T-helper 1 cell treated with Interleukin-12 subunit alpha and Interleukin-12 subunit beta and Interleukin-4 antibody, amounts not matched to agents 30 ng/mL and 1 ng/mL, for 36 hours (primary cell): ENCODE measurements around the gene SFXN2. TPM values are rescaled to one million over a fixed set of nuclear protein-coding genes. Genes with fewer than 3 reads are reported as not detected.

Source experiments
- intact Hi-C: fragments of 100-400 bp; cut with micrococcal nuclease; formaldehyde crosslinking; loops from one replicate; pipeline ENCODE4 v1.15.1; 2024
- total RNA-seq: library from RNA; stranded (reverse); gene quantifications from 2 replicates; pipeline ENCODE4 v1.2.3, GENCODE V29; 2022

SFXN2 gene
- total RNA-seq, 1 donor from 2014 or later: 20.9 TPM

DNA sequence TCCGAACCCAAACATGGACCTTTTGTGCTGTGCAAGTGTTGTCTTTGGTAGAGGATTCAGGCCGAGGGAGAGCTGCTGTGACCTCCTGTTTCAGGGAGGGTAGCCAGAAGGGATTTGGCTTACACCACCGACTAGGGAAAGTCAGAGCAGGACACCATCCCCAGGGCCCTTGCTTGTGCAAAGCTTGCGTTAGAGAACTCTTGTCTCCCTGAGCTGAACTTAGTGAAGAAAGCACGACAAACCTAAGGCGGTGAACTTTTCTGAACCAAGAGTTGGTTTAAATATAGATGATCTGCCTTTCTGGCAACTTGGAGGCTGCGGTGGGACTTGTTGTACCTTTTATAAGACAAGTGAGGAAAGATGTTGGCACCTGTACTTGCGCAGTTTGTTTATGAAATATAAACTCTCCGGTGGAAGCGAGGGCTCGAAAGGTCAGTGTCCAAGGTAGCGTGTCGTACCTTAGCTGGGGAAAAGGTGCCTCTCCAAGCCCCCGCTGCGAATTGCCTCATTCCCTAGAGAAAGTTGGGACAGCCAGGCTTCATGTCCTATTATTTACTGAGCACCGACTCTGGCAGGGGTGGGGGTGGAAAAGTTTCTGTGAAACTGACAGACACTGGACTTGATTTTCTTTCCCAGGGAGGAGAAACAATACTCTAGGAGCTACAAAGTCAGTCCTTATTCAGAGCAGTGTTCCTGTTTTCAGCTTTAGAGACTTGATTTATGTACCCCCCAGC is 60.9 kb downstream of the SFXN2 start:
- intact Hi-C loops: loop anchor here (2.0 kb wide), 1 partner anchor 23 kb away; no protein-coding TSS in a partner anchor

DNA sequence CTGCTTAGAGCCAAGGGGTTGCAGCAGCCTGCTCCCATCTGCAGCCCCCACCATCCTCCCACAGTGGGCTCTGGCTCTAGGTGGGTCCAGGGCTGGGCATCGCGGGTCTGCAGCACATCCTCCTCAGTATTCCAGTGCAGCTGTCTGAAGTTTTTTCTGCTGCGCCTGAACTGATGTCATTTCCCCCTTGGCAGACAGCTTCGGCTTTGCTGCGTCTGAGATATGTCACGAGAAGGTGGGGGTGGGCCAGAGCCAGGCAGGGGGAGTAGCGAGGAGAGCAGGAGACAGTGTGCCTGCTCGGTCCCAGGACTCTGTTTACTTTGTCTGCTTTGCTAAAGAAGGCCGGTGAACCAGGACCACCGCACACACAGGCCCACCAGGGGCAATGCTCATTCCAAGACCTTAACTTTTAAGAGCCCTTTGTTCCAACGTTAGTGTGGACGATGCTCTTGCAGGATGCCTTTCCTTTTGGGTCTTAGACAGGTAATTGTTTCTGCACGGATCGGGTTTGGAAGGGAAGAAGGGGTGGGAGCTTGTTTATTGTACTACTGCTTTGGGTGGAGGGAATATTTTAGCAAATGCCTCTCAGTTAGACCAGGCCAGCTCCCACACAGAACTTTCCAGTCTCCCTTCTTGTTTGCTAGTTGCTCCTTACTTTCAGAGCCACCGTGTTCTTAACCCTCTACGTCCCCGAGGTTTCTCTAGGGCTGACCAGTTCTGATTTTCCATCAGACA is 61.7 kb downstream of the SFXN2 start:
- intact Hi-C loops: loop anchor here (2.0 kb wide), 1 partner anchor 23 kb away; no protein-coding TSS in a partner anchor

DNA sequence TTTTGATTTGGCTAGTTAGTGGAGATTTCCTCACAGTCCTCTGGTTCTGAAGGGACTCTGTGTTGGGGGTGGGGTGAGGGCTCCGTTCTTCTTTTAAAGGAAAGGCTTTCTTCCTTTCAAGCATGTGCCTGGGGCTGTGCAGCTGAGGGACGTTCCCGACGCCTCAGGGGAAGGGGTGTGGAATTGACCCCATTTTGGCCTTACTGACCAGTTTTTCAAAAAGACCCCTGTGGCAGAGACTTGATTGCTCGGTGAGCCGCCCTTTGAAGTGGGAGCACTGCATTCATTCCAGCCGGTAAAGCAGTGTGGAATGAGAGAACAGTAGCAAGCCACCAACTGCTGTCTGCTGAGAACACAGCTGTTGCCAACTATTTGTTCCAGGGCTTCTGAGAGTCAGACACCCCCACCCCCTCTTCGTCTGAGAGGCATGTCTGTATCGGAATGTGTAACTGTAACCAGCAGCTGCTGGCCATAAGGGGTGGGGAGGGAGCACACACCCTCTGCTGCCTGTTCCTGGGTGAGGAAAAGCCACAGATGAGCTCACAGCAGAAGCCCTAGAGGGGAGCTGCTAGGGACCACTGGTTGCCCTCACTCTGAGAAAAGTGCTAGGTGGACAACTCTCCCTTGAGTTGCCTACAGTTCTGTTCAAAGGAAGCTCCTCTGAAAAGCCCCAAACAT is 62.5 kb downstream of the SFXN2 start:
- intact Hi-C loops: no loop called here

DNA sequence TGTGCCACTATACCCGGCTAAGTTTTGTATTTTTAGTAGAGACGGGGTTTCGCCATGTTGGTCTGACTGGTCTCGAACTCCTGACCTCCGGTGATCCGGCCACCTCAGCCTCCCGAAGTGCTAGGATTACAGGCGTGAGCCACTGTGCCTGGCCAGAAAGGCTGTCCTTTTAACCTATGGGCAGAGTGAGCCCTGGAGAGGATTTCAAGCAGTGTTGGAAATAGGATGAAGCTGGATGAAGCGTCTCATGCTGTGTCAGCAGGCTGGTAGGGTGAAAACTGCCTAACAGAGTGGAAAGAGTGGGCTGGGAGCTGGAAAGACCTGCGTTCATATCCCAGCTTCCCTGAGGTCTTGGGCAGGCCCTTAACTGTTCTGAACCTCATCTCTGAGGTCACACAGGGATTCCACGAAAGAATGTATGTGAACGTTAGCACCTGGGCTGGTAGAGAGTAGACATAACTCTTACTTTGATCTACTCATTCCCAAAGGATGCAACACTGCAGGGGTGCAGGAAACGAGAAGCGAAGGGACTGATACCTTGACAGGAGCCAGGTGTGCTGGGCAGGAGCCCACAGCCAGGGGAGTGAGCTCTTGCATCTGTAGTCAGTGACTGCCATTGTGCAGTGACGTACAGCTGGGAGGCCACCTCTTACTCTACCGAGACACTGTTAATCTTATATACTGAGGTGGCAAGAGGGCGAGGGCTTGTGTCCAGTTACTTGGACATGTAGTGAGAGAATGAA is 63.4 kb downstream of the SFXN2 start:
- intact Hi-C loops: no loop called here

DNA sequence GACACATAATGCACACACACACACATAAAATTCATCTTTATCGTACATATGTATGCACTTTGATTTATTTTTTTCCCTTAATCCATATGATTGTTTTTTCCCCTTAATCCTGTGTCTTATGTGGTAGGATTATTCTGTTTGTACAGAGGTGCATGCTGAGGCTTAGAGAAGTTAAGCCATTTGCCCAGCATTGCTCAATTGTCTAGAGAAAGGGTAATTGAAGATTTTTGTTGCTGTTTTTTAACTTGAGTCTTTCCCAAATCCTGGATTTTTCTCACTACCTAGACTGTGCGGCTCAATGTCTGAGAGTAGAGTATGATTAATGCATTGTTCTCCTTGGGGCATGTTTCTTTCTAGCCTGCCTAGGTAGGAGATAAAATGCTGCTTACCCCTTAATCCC is 64.3 kb downstream of the SFXN2 start:
- intact Hi-C loops: no loop called here

DNA sequence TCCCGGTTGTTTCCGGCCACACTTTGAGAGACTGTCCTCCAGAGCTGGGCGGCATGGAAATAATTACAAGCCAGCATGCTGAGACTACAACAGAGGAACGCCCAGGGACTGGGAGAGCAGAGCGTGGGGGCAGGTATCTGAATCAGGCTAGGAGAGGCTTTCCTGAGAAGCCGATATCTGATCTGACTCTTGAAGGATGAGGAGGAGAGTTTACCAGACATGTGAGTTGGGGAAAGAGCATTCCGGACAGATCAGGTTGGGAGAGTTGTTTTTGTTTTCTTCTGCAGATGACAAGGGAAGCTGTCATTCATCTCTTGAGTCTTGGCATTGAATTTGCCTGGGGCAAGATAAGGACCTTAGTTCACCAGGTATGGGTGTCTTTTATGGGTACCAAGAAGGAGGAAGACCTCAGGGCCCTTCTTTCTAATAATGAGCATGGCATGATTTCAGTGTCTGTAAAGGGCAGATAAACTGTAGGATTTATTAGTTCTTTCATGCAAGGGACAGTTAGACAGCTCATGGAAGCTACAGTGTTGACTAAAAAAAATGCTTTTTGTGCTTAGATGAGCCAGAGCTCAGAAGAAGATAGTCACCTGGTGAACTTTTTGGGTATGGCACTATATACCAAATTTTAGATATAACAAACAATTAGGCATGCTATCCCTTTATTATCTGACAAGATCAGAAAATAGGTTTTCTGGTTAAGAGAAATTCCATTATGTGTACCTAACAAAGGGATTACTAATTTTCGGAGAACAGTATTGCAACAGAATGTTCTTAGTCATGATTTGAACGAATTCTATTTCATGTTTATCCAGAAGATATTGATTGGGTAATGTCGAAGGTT is 65.5 kb downstream of the SFXN2 start:
- intact Hi-C loops: no loop called here

DNA sequence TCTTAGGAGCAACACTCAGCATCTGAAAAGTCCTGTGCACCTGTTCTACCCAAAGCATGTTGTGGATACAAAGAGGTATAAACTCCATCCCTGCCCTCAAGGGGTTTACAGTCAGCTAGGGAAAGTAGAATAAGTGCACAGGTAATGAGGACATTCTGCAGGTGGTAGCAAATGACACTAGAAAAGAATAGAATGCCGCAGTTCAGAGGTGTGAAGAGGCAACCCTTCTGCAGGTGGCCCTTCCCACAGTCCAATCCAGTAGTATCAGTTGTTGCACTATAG is 66.0 kb downstream of the SFXN2 start:
- intact Hi-C loops: no loop called here

DNA sequence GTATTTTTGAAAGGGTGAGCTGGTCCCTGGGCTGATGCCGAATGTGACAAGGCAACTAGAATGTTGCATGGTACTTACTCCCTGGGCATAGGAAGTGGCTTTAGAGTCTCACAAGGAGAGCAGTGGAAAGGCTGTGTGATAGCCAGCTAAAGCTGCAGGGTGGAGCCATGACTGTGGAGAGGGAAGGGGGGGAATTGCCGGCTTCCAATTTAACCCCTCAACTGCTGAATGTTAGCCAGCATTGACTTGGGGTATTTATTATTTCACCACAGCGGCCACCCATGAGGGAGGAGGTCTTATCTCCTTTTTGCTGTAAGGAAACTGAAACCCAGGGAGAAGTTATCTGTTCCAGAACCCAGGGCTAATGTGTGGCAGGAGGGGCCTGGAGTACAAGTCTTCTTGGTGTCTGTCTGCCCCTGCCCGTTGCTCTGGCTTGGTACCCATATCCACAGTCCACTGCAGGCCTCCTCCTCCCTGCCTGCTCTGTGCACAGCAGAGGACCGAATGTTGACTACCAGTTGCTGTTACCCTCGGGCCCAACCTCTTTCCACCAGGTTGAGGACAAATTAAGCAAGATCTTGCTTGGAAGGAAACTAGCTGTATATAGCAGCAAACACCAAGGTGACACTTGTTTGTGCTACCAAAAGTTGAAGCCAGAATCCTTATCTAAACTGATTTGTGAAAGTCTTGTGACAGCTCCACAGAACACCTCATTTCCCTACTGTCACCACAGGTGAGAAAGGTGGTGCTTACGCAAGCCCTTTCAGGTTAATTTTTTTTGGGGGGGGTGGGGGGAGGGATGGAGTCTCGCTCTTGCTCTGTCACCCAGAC is 66.9 kb downstream of the SFXN2 start:
- intact Hi-C loops: no loop called here

DNA sequence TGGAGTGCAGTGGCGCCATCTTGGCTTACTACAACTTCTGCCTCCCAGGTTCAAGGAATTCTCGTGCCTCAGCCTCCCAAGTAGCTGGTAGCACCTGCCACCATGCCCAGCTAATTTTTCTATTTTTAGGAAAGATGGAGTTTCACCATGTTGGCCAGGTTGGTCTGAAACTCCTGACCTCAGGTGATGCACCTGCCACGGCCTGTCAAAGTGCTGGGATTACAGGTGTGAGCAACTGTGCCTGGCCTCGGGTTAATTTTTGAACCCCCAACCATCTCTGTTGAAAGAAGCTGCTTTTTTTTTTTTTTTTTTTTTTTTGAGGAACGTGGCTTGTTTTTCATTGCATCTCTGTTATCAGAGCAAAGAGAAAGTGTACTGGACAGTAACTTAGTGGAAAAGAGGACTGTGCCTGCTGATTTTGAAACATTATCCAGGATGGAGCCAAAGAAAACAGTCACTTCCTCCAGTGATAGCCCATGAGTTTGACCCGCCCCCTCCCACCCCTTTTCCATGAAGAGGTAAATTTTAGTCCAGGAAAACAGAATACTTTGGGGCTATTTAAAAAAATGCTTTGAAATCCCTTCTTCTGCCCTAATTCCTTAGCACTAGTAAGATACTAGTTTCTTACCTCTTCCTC is 67.6 kb downstream of the SFXN2 start:
- intact Hi-C loops: no loop called here

DNA sequence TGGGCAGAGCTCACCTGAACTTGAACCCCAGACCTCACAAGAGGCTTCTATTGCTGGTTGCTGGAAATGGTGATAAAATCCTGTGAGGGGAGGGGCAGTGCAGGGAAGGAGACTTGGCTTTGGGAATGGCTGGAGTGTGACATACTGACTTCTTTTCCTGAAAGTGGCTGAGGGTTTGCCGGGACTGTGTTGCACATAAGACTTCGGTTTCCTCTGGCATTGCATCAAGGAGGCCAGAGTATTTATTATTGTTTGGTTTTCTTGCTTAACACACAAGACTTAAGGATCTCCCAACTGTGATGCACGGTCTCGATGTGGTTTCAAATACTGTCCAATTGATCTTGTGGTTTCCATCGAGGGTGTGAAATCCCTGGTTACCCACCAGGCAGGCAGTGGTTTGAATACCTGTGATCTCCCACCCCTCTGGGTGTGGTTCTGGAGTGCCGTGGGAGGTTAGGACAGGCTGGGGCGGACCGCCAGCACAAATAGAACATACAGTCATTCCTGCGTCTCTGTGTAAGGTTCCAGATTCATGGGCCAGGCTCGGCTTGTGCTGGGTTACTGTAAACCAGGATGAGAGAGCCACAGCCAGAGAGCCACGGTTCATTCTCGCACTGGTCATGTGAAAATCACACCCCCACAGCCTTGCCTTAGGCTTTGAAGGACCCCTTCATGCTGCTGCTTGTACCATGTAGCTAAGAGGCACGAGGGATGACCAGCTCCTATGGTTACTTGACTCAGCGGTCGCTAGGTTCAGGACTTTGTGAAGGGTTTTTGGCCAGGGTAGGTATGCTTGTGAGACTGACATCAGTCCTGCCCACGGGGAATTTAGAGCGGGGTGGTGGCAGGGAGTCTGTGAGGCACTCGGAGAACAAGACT is 68.5 kb downstream of the SFXN2 start:
- intact Hi-C loops: no loop called here

DNA sequence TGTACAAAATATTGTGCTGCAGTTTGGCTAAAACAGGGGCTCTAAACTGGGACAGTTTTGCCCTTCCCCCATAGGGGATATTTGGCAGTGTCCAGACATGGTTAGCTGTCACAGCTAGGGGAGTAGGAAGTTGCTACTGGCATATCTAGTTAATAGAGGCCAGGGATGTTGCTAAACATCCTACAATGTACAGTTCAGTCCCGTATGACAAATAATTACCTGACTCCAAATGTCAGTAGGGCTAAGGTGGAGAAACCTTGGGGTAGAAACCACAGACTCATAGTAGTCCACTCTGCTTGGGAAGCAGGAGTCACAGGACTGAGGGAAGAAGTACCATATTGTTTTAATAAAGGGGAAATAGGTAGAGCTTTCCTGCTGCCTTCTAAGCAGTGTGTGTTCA is 69.1 kb downstream of the SFXN2 start:
- intact Hi-C loops: no loop called here

DNA sequence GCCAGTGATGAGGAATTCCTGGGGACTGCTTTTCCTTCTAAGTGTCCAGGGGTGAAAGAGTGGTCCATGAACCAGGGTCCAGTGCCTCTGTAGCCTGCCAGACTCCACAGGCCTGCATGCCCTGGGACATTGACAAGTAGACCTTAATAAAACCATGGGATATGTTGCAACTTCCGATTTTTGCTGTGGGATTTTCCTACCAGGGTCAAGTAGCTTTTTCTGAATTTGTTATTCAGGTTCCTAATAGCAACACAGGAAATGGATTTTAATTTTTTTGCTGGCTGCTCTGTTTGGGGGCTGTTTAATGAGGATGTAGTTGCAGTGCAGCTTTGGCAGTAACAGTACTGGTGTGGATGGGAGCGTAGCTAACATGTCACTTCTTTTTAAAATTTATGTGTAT is 71.4 kb downstream of the SFXN2 start:
- intact Hi-C loops: no loop called here

DNA sequence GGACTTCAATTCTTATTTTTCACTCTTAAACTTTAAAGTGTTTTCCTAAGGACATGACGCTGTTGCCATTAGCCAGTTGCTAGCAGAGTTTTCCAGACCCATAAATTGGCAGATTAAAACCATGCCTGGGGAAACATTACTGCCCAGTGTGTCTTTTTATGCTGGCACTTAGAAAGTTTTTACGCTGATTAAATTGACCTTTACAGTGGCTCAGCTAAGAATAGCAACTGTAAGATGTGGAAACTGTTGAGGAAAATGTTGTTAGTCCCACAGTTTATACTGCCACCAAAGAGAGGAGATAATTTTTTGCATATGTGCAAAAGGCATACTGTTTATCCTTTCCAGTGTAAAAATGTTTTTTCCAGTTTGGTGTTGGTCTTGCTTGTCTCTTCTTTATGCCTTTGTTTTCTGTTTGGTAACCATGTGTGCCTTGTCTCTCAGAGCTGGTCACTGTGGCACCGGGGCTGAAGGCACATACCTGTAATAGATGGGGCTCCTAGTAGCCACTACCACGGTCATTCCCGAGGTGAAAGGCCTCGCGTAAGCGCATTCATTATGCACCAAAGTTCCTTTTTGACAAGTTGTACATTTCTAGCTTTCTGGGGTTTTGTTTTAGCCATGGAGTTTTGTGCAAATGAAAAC is 77.4 kb downstream of the SFXN2 start:
- intact Hi-C loops: no loop called here

Other genes starting within 250 kb of the SFXN2 start
- 72.4 and 74.9 TPM in 2 replicates for gene ACTR1A, start 211.9 kb upstream of the SFXN2 start, total RNA-seq
- 12.9 and 13.3 TPM in 2 replicates for gene SUFU, start 210.7 kb upstream of the SFXN2 start, total RNA-seq
- 55.1 and 57.5 TPM in 2 replicates for gene TRIM8, start 70.2 kb upstream of the SFXN2 start, total RNA-seq
- gene ARL3, start 239 bp upstream of the SFXN2 start, total RNA-seq: 4.0 and 4.2 TPM in 2 replicates
- 35.2 and 35.9 TPM in 2 replicates for gene WBP1L, start 29.3 kb downstream of the SFXN2 start, total RNA-seq
- not detected in 2 replicates for gene CYP17A1, start 122.8 kb downstream of the SFXN2 start, total RNA-seq
- gene BORCS7, start 139.6 kb downstream of the SFXN2 start, total RNA-seq: 12.0 and 15.0 TPM in 2 replicates
- gene AS3MT, start 154.8 kb downstream of the SFXN2 start, total RNA-seq: 0.12 TPM in 1 of 2 replicates, not detected in the other
- 6.8 and 8.6 TPM in 2 replicates for gene CNNM2, start 203.7 kb downstream of the SFXN2 start, total RNA-seq